Progenitor cell of endocrine pancreas (in vitro differentiated cells): ENCODE data around the gene IMMT. TPM values are rescaled to one million over a fixed set of nuclear protein-coding genes. Genes with fewer than 3 reads are reported as not detected.

ENCODE experiments used
- DNase-seq: peaks from one replicate; pipeline ENCODE4 v3.0.0; 2021; ENCODE audit warnings: low spot score; ENCODE audit not compliant: unreplicated experiment
- H3K27ac Mint-ChIP-seq: 2 replicates; pipeline ENCODE4 v1.8.0; 2021; ENCODE audit warnings: mild to moderate bottlenecking, moderate library complexity, mixed read lengths
- H3K27me3 Mint-ChIP-seq: 2 replicates; pipeline ENCODE4 v1.8.0; 2021; ENCODE audit warnings: mixed read lengths
- H3K36me3 Mint-ChIP-seq: 2 replicates; pipeline ENCODE4 v1.8.0; 2022; ENCODE audit warnings: mixed read lengths; ENCODE audit not compliant: insufficient read depth
- H3K4me1 Mint-ChIP-seq: 2 replicates; pipeline ENCODE4 v1.8.0; 2021; ENCODE audit warnings: low read depth, mixed read lengths
- H3K4me3 Mint-ChIP-seq: 2 replicates; pipeline ENCODE4 v1.8.0; 2021; ENCODE audit warnings: low read depth, mild to moderate bottlenecking, moderate library complexity, mixed read lengths
- H3K9me3 Mint-ChIP-seq: 2 replicates; pipeline ENCODE4 v1.8.0; 2021; ENCODE audit warnings: low read depth, mixed read lengths
- CTCF ChIP-seq: fragments of 200-600 bp; sonication (generic); IDR thresholded peaks from one replicate; pipeline ENCODE4 v1.5.0; 2021; ENCODE audit warnings: antibody characterized with exemption, mild to moderate bottlenecking; ENCODE audit not compliant: unreplicated experiment
- total RNA-seq: library from RNA; stranded (reverse); gene quantifications from 2 replicates; pipeline ENCODE4 v1.2.1, GENCODE V29; 2021

The IMMT gene
- total RNA-seq, 1 donor from 2014 or later: 94.1 TPM

- Mint-ChIP-seq H3K4me3 (no peak overlapping the region), H3K27me3 (no peaks in the 10 kb centered on the region), H3K27ac (no peak overlapping the region), H3K9me3 (no peaks in the 10 kb centered on the region), H3K36me3 (no peaks in the 10 kb centered on the region), H3K4me1 (peaks cover 15% of the 10 kb centered on the region)
- no peak for DNase-seq
- TF ChIP-seq CTCF: no peak
These were observed 40.1 kb upstream of the IMMT start for GRCh38 chr2:86235196-86235980.

GRCh38 chr2:86234563-86235131, 39.4 kb upstream of the IMMT start:
- Mint-ChIP-seq H3K4me3 (no peak overlapping the region), H3K9me3 (no peaks in the 10 kb centered on the region), H3K27ac (no peak overlapping the region)

GRCh38 chr2:86233436-86233835, 38.2 kb upstream of the IMMT start:
- Mint-ChIP-seq H3K27ac (peak overlapping the region; percentile 20), H3K36me3 (no peaks in the 10 kb centered on the region), H3K9me3 (no peaks in the 10 kb centered on the region), H3K4me3 (no peak overlapping the region), H3K27me3 (no peaks in the 10 kb centered on the region), H3K4me1 (peaks cover 15% of the 10 kb centered on the region)
- DNase-seq: no peak
- no peak for TF ChIP-seq CTCF

More at GRCh38 chr2:86234563-86235131, 39.4 kb upstream of the IMMT start:
- peaks cover 15% of the 10 kb centered on the region for H3K4me1 Mint-ChIP-seq
- DNase-seq: no peak
- no peaks in the 10 kb centered on the region for H3K27me3 Mint-ChIP-seq
- no peaks in the 10 kb centered on the region for H3K36me3 Mint-ChIP-seq
- TF ChIP-seq CTCF: no peak

GRCh38 chr2:86232910-86233309, 37.6 kb upstream of the IMMT start:
- Mint-ChIP-seq H3K4me1 (peaks cover 15% of the 10 kb centered on the region), H3K9me3 (no peaks in the 10 kb centered on the region), H3K27me3 (no peaks in the 10 kb centered on the region), H3K27ac (no peak overlapping the region), H3K4me3 (no peak overlapping the region), H3K36me3 (no peaks in the 10 kb centered on the region)
- no peak for DNase-seq
- no peak for TF ChIP-seq CTCF

GRCh38 chr2:86232373-86232784, 37.1 kb upstream of the IMMT start:
- H3K9me3 Mint-ChIP-seq: no peaks in the 10 kb centered on the region
- TF ChIP-seq CTCF: no peak
- no peak overlapping the region for H3K4me3 Mint-ChIP-seq
- peaks cover 15% of the 10 kb centered on the region for H3K4me1 Mint-ChIP-seq
- DNase-seq: no peak
- H3K27ac Mint-ChIP-seq: no peak overlapping the region
- no peaks in the 10 kb centered on the region for H3K27me3 Mint-ChIP-seq
- no peaks in the 10 kb centered on the region for H3K36me3 Mint-ChIP-seq
